MCF 10A (cell line): ENCODE results near the gene HECTD1. TPM values are rescaled to one million over a fixed set of nuclear protein-coding genes. Genes with fewer than 3 reads are reported as not detected.
"Not testable (repeated sequence)": the region's sequence is repeated elsewhere in the genome, so short reads cannot be mapped to it uniquely, and the experiment has no call there.

Experiments
- BruUV-seq: library from RNA; stranded (reverse); fragments of 400-500 nt; replicated peaks from 2 replicates; lab custom pipeline; 2021; lab: Mats Ljungman, UMichigan
- CTCF ChIA-PET: fragments of 300-600 bp; sonication (Branson Sonifier 250); formaldehyde crosslinking; extraction: SDS; loops from one replicate; lab custom pipeline; 2021; ENCODE audit warnings: antibody characterized with exemption, inconsistent platforms; lab: Yijun Ruan, JAX
- POLR2A ChIA-PET: fragments of 300-600, 350-650 bp; sonication (Branson Sonifier 250); formaldehyde crosslinking; extraction: SDS; loops from one replicate; lab custom pipeline; 2020; ENCODE audit warnings: antibody characterized with exemption, inconsistent platforms; lab: Yijun Ruan, JAX
- DNase-seq: peaks from one replicate; pipeline ENCODE4 v3.0.0-alpha.2; 2018; ENCODE audit not compliant: unreplicated experiment
- H3K27ac Mint-ChIP-seq: one replicate; pipeline ENCODE4 v1.8.0; 2022; ENCODE audit warnings: mild to moderate bottlenecking, low read depth, mixed read lengths; ENCODE audit not compliant: unreplicated experiment
- H3K27me3 Mint-ChIP-seq: one replicate; pipeline ENCODE4 v1.8.0; 2022; ENCODE audit warnings: mixed read lengths; ENCODE audit not compliant: insufficient read depth, unreplicated experiment
- H3K36me3 Mint-ChIP-seq: one replicate; pipeline ENCODE4 v1.8.0; 2022; ENCODE audit warnings: mild to moderate bottlenecking, moderate library complexity, mixed read lengths; ENCODE audit not compliant: insufficient read depth, unreplicated experiment
- H3K4me1 Mint-ChIP-seq: one replicate; pipeline ENCODE4 v1.8.0; 2022; ENCODE audit warnings: mixed read lengths; ENCODE audit not compliant: insufficient read depth, unreplicated experiment
- H3K4me3 Mint-ChIP-seq: one replicate; pipeline ENCODE4 v1.8.0; 2022; ENCODE audit warnings: mild to moderate bottlenecking, moderate library complexity, mixed read lengths; ENCODE audit not compliant: unreplicated experiment
- H3K9me3 Mint-ChIP-seq: one replicate; pipeline ENCODE4 v1.8.0; 2022; ENCODE audit warnings: mixed read lengths; ENCODE audit not compliant: unreplicated experiment
- intact Hi-C: fragments of 100-400 bp; cut with micrococcal nuclease; formaldehyde crosslinking; loops from 2 replicates; pipeline ENCODE4 v1.14.1; 2022
- total RNA-seq: library from RNA; stranded (reverse); gene quantifications from 2 replicates; pipeline ENCODE4 v1.2.3, GENCODE V29; 2022
- TF ChIP-seq, protein P1 (sequence below): fragments of 200-600 bp; IDR thresholded peaks from one replicate; pipeline ENCODE4 v1.8.0; 2022; ENCODE audit warnings: antibody characterized with exemption, mild to moderate bottlenecking; ENCODE audit not compliant: unreplicated experiment

The HECTD1 gene
- total RNA-seq, 1 experiment from 2014 or later, result 122 TPM

DNA sequence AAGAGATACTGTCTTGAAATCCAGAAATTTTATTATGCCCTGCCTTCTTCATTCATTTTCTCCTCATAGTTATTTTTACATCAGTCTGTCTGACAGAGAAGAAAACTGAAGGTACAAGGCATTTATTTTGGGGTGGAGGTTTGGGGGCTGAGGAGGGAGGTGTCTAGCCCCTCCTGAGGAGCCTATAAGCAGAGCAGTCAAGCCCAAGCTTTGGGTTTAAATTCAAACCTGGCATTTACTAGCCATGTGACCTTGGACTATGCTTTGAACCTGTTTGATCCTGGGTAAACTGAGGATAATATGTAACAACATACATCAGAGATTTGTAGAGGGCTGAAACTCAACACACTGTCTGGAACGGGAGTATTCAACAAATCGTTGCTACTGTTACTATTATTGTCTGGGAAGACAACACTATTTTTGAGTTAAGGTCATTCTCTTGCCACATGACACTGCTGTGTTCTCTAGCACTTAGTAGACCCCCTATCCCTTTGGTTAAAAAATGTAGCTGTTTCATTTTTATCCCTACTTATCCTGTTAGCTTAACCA is 115.4 kb downstream of the HECTD1 start:
- intact Hi-C loops, result no loop called here
- TF ChIP-seq, protein P1, sequence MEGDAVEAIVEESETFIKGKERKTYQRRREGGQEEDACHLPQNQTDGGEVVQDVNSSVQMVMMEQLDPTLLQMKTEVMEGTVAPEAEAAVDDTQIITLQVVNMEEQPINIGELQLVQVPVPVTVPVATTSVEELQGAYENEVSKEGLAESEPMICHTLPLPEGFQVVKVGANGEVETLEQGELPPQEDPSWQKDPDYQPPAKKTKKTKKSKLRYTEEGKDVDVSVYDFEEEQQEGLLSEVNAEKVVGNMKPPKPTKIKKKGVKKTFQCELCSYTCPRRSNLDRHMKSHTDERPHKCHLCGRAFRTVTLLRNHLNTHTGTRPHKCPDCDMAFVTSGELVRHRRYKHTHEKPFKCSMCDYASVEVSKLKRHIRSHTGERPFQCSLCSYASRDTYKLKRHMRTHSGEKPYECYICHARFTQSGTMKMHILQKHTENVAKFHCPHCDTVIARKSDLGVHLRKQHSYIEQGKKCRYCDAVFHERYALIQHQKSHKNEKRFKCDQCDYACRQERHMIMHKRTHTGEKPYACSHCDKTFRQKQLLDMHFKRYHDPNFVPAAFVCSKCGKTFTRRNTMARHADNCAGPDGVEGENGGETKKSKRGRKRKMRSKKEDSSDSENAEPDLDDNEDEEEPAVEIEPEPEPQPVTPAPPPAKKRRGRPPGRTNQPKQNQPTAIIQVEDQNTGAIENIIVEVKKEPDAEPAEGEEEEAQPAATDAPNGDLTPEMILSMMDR, result no peak
- H3K27me3 Mint-ChIP-seq, result no peaks in the 10 kb centered on the region
- no peaks in the 10 kb centered on the region for H3K9me3 Mint-ChIP-seq
- peaks cover 27% of the 10 kb centered on the region for H3K36me3 Mint-ChIP-seq
- H3K27ac Mint-ChIP-seq, result no peak overlapping the region
- POLR2A ChIA-PET, result no interaction called here
- CTCF ChIA-PET, result interaction anchor here (0.6 to 2.8 kb wide), 4 partner anchors 10 to 418 kb away, joined by 3 to 10 read pairs (median 3); no protein-coding TSS in a partner anchor
- H3K4me1 Mint-ChIP-seq, result peaks cover 12% of the 10 kb centered on the region
- no peak for DNase-seq
- BruUV-seq, result no TSS peak
- no peak overlapping the region for H3K4me3 Mint-ChIP-seq

DNA sequence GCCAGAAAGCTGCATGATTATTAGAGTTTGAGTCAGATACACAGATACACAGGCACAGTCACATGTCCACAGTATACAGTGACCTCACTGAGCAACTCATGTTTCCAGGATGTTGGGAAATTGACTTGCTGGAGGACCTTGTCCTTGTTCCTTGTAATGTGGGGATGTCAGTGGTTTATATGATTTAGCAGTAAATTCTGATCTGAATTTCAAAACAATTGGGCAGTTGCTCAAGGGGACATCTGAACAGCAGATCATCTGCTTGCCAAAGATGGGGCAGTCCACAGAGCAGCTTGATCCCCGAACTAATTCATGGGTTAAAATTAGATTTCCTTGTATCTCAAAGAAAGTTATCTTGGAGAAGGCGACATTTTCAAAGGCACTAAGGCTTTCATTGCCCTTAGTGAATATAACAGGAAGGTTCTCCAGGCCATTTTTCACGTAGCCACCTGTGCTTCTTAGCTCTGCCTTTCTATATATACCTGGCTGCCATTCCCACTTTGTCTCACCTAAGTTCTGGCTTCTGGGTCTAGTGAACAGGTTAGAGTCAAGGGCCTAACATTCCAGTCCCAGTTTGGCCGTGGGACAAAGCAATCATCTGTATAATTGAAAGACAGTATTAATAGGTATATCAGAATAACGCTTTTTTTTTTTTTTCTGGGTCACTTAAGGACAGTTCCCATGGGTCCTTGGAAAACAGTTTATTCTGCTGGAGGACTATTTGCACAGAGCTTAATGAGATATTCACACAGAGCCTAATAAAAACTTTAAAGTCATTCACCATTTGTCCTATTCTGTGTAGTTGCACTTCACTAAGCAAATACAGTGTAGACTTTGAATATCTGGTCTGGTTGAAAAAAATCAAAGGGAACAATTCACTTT is 116.5 kb downstream of the HECTD1 start:
- H3K27ac Mint-ChIP-seq, result peak overlapping the region; percentile 96
- TF ChIP-seq, protein P1, result no peak
- CTCF ChIA-PET, result interaction anchor here (0.6 to 2.6 kb wide), 6 partner anchors 9 to 115 kb away, joined by 3 to 26 read pairs (median 6); no protein-coding TSS in a partner anchor
- H3K9me3 Mint-ChIP-seq, result no peaks in the 10 kb centered on the region
- intact Hi-C loops, result no loop called here
- no peaks in the 10 kb centered on the region for H3K27me3 Mint-ChIP-seq
- H3K36me3 Mint-ChIP-seq, result peaks cover 17% of the 10 kb centered on the region
- H3K4me3 Mint-ChIP-seq, result no peak overlapping the region
- peak; percentile 86 for DNase-seq
- POLR2A ChIA-PET, result interaction anchor here (0.8 to 2.1 kb wide), 10 partner anchors 9 to 131 kb away, joined by 3 to 10 read pairs (median 4); partner anchors contain the start of genes AP4S1 and STRN3
- BruUV-seq, result no TSS peak
- peaks cover 12% of the 10 kb centered on the region for H3K4me1 Mint-ChIP-seq

DNA sequence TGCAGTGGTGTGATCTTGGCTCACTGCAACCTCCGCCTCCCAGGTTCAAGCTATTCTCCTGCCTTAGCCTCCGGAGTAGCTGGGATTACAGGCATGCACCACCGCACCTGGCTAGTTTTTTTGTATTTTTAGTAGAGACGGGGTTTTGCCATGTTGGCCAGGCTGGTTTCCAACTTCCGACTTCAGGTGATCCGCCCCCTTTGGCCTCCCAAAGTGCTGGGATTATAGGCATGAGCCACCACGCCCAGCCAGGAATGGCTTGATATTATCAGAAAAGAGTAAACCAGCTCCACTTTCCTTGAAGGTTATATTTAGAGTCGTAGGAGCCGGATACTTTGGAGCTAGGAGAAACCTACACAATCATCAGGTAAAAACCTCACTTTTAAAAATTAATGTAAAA is 121.1 kb downstream of the HECTD1 start:
- H3K4me3 Mint-ChIP-seq, DNase-seq, BruUV-seq, intact Hi-C loops, H3K9me3 Mint-ChIP-seq, H3K36me3 Mint-ChIP-seq, H3K27ac Mint-ChIP-seq, H3K27me3 Mint-ChIP-seq: not testable (repeated sequence)
- ChIA-PET POLR2A (interaction anchor here (1.0 to 1.6 kb wide), 4 partner anchors 60 to 108 kb away, joined by 3 to 6 read pairs (median 4); partner anchors contain the start of genes AP4S1 and STRN3), CTCF (interaction anchor here (0.6 to 3.6 kb wide), 7 partner anchors 20 to 506 kb away, joined by 3 to 23 read pairs (median 3); no protein-coding TSS in a partner anchor)
- H3K4me1 Mint-ChIP-seq, result peaks cover 12% of the 10 kb centered on the region

DNA sequence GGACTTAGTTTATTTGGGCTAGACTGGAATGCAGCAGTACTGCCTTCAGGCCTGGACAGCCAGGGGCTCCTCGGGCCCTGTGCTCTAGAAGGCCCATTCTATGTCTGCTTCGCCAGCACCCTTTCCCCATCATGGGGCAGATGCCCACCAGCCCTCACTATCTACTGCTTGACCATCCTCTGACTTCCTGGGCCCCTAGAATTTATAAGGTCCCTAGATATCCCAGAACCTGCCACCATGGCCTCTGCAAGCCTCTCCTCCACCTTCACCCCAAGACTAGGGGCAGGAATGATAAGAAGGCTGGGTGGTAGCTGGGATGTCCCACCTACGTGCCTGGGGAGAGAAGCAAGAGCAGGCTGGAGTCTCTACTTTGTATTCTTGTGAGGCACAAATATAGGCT is 122.6 kb downstream of the HECTD1 start:
- no peaks in the 10 kb centered on the region for H3K9me3 Mint-ChIP-seq
- no peaks in the 10 kb centered on the region for H3K27me3 Mint-ChIP-seq
- DNase-seq, result no peak
- ChIA-PET POLR2A (no interaction called here), CTCF (interaction anchor here (0.6 to 3.6 kb wide), 4 partner anchors 45 to 106 kb away, joined by 3 to 23 read pairs (median 12); no protein-coding TSS in a partner anchor)
- H3K4me1 Mint-ChIP-seq, result no peaks in the 10 kb centered on the region
- H3K36me3 Mint-ChIP-seq, result no peaks in the 10 kb centered on the region
- H3K4me3 Mint-ChIP-seq, result no peak overlapping the region
- TF ChIP-seq, protein P1, result no peak
- intact Hi-C loops, result no loop called here
- H3K27ac Mint-ChIP-seq, result no peak overlapping the region
- no TSS peak for BruUV-seq
